Nephron (organoid): ENCODE data around the gene BMP4.

Experiments
- H3K27ac Mint-ChIP-seq, 3 experiments: 2 replicates each; pipeline ENCODE4 v1.8.0; 2020; ENCODE audit warnings: mixed read lengths in 3 of 3, mild to moderate bottlenecking in 2 of 3, moderate library complexity in 1 of 3
- H3K27me3 Mint-ChIP-seq: 2 replicates; pipeline ENCODE4 v1.8.0; 2021; ENCODE audit warnings: low read depth, mild to moderate bottlenecking, moderate library complexity, mixed read lengths
- H3K36me3 Mint-ChIP-seq: 2 replicates; pipeline ENCODE4 v1.8.0; 2020; ENCODE audit warnings: low read depth, mixed read lengths
- H3K4me1 Mint-ChIP-seq: 2 replicates; pipeline ENCODE4 v1.8.0; 2020; ENCODE audit warnings: mixed read lengths
- H3K4me3 Mint-ChIP-seq, 3 experiments: 2 replicates each; pipeline ENCODE4 v1.8.0; 2020; ENCODE audit warnings: mild to moderate bottlenecking in 3 of 3, mixed read lengths in 3 of 3, moderate library complexity in 2 of 3
- H3K9me3 Mint-ChIP-seq: 2 replicates; pipeline ENCODE4 v1.8.0; 2020; ENCODE audit warnings: mixed read lengths
- TF ChIP-seq, protein P1 (sequence below), 3 experiments: fragments of 200-600 bp; sonication (generic); IDR thresholded peaks; one replicate each; pipeline ENCODE4 v1.5.0; 2021; ENCODE audit warnings: antibody characterized with exemption in 3 of 3; ENCODE audit not compliant: unreplicated experiment in 3 of 3

The BMP4 gene

DNA sequence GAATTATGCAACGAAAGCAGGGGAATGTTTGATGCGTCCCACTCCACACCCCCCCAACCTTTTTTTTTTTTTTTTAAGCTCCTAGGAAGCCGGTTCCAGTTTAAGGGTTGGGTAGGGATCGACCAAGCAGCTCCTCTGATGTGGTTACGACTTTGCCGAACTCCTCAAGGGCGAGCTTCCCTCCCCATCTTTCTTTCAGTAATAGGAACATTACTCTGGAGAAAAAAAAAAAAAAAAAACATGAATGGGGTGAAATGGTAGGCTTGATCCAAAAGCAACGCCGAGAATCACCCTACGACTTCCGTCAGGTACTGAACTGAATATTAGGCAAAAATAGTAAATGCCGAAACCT is 9.6 kb downstream of the BMP4 start:
- peaks cover 81% of the 10 kb centered on the region for H3K27me3 Mint-ChIP-seq
- H3K9me3 Mint-ChIP-seq: no peaks in the 10 kb centered on the region
- TF ChIP-seq, protein P1, sequence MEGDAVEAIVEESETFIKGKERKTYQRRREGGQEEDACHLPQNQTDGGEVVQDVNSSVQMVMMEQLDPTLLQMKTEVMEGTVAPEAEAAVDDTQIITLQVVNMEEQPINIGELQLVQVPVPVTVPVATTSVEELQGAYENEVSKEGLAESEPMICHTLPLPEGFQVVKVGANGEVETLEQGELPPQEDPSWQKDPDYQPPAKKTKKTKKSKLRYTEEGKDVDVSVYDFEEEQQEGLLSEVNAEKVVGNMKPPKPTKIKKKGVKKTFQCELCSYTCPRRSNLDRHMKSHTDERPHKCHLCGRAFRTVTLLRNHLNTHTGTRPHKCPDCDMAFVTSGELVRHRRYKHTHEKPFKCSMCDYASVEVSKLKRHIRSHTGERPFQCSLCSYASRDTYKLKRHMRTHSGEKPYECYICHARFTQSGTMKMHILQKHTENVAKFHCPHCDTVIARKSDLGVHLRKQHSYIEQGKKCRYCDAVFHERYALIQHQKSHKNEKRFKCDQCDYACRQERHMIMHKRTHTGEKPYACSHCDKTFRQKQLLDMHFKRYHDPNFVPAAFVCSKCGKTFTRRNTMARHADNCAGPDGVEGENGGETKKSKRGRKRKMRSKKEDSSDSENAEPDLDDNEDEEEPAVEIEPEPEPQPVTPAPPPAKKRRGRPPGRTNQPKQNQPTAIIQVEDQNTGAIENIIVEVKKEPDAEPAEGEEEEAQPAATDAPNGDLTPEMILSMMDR (IDR thresholded peaks at IDR 0.05; ENCODE audit: unreplicated experiment in 3 of 3): no peak
- peaks cover 37% of the 10 kb centered on the region for H3K36me3 Mint-ChIP-seq
- peaks cover 31% of the 10 kb centered on the region for H3K4me1 Mint-ChIP-seq
- H3K4me3 Mint-ChIP-seq: peak overlapping the region; percentile 41 to 73 (median 66)
- no peak overlapping the region for H3K27ac Mint-ChIP-seq

DNA sequence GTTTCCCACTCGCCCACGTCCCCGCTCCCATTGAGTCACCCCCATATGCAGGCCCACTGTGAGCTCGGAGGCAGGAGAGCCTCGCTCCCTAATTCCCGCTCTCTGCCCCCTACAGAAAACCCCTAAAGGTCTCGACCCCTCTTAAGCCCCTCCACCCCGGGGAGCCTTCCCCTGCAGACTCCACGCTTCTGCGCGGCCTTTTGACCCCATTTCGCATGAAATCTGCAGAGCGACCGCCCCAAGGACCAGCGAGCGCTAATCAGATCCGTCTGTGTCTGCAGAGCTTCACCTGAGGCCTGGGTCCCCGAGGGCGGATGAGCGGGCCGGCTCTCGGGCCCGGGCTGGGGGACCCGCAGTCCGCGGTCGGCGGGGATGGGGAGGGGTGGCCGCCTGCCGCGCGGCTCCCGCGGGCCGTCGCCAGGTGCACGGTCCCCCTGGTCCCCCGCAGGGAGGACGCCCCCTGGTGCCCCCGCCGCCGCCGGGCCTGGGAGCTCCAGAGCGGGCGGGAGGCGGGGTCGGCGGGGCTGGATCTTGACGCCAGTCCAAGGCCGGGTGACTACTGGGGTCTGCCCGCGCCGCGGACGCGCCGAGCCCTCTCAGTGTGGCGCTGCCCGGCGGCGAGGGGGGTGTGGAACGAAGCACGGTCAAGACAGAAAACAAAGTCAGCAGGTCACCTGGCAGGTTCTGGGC is 10.1 kb downstream of the BMP4 start:
- H3K36me3 Mint-ChIP-seq: peaks cover 32% of the 10 kb centered on the region
- peaks cover 79% of the 10 kb centered on the region for H3K27me3 Mint-ChIP-seq
- peaks cover 25% of the 10 kb centered on the region for H3K4me1 Mint-ChIP-seq
- H3K27ac Mint-ChIP-seq: no peak overlapping the region
- H3K9me3 Mint-ChIP-seq: no peaks in the 10 kb centered on the region
- peak overlapping the region; percentile 41 to 73 (median 66) for H3K4me3 Mint-ChIP-seq
- TF ChIP-seq, protein P1 (IDR thresholded peaks at IDR 0.05; ENCODE audit: unreplicated experiment in 3 of 3): peak in 1 of 3 experiments; percentile 38

DNA sequence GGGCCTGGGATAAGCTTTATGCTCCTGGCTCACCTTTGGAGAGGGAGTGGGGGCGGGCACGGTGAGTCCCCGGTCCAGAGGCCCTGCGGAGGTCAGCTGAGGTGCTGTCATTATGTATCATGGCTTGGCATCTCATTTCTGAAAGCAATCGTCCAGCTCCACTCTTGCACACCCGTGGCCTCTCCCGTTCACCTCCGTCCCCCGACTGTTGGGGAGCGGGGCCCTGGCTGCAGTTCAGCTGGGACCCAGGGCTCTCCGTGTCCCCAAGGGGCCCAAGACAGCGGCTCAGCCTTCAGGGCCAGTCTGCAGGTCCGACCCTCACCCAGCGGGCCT is 10.6 kb downstream of the BMP4 start:
- Mint-ChIP-seq H3K4me1 (peaks cover 20% of the 10 kb centered on the region), H3K4me3 (peak overlapping the region; percentile 58 to 70 (median 65)), H3K27ac (no peak overlapping the region), H3K9me3 (no peaks in the 10 kb centered on the region), H3K36me3 (peaks cover 28% of the 10 kb centered on the region), H3K27me3 (peaks cover 75% of the 10 kb centered on the region)
- TF ChIP-seq, protein P1 (IDR thresholded peaks at IDR 0.05; ENCODE audit: unreplicated experiment in 3 of 3): no peak

DNA sequence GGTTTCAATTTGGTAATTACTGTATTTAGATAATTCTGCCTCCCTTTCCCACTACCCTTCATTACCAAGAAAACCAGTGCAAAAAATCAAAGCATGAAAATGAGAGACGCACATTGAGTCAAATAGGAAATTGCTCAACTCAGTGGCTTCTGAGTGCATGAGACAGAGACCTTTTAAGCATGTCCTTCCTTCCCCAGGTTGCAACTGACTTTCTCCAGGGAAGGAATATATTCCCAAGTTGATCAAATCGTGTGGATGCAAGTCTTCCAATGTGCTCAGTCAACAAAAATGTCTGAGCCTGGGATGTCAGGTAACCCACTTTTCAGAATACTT is 12.9 kb downstream of the BMP4 start:
- no peaks in the 10 kb centered on the region for H3K9me3 Mint-ChIP-seq
- TF ChIP-seq, protein P1 (IDR thresholded peaks at IDR 0.05; ENCODE audit: unreplicated experiment in 3 of 3): no peak
- H3K27me3 Mint-ChIP-seq: peaks cover 56% of the 10 kb centered on the region
- H3K4me1 Mint-ChIP-seq: peaks cover 14% of the 10 kb centered on the region
- peaks cover 5% of the 10 kb centered on the region for H3K36me3 Mint-ChIP-seq
- H3K4me3 Mint-ChIP-seq: no peak overlapping the region
- peak overlapping the region in 2 of 3 experiments; percentile 40 to 66 for H3K27ac Mint-ChIP-seq

DNA sequence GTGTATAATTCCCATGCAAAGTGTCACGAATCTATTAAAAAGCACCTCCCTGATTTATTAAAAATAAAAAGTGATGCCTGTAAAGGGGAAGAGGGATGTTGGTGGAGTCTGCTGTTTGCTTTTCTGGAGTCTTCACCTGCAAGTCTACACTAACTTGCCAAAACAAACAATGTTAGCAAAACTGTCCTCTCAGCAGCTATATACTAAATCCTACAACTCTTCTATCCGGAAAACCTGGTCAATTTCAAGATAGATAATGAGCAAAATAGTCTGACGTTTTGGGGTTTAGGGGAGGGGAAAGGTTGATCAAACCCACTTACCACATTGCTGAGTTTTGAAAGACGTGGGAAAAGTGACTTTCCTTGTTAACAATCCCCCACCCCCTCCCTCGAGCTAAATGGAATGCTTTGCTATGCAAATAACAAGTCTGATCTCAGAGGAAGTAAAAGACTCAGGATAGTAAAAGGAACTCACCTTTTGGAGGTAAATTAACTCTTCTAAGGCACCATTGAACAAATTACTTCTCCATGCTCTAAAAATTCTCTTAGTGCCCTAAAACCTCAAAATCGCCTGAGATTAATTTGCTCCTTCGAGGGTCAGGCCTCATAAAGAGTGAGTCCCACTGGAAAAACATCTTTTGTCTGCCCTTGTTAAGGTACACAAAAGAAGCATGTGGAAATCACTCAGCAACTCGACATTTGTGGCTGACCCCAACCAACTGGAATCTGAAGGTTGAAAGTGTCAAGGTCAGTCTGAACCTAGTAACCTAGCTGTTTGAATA is 13.5 kb downstream of the BMP4 start:
- peaks cover 51% of the 10 kb centered on the region for H3K27me3 Mint-ChIP-seq
- no peaks in the 10 kb centered on the region for H3K9me3 Mint-ChIP-seq
- peak overlapping the region in 2 of 3 experiments; percentile 40 to 66 for H3K27ac Mint-ChIP-seq
- TF ChIP-seq, protein P1 (IDR thresholded peaks at IDR 0.05; ENCODE audit: unreplicated experiment in 3 of 3): no peak
- H3K4me1 Mint-ChIP-seq: peaks cover 10% of the 10 kb centered on the region
- H3K36me3 Mint-ChIP-seq: no peaks in the 10 kb centered on the region
- no peak overlapping the region for H3K4me3 Mint-ChIP-seq
